H9 (cell line): ENCODE results near the gene RNF8. TPM values are rescaled to one million over a fixed set of nuclear protein-coding genes. Genes with fewer than 3 reads are reported as not detected.

ENCODE experiments used
- total RNA-seq: library from RNA; stranded (reverse); gene quantifications from 2 replicates; pipeline ENCODE4 v1.2.1, GENCODE V29; 2021

RNF8 gene
- total RNA-seq, 1 experiment from 2014 or later: 34.7 TPM

Other genes with a start within 250 kb of the RNF8 start
- 46.7 and 47.5 TPM in 2 replicates for gene PIM1, start 183.8 kb upstream of the RNF8 start, total RNA-seq
- 12.9 and 14.3 TPM in 2 replicates for gene TBC1D22B, start 96.2 kb upstream of the RNF8 start, total RNA-seq
- gene TMEM217, start 95.8 kb upstream of the RNF8 start, total RNA-seq: 1.1 and 1.4 TPM in 2 replicates
- gene CMTR1, start 79.2 kb downstream of the RNF8 start, total RNA-seq: 34.8 and 35.0 TPM in 2 replicates
- gene CCDC167, start 145.9 kb downstream of the RNF8 start, total RNA-seq: 28.0 and 31.9 TPM in 2 replicates